Sigmoid colon (tissue), 4 donors: ENCODE results near the gene MAP2K2.

Experiments used
- CTCF ChIP-seq, 4 experiments: fragments of 450-650 bp in 3 of 4; fragments of 200-600 bp in 1 of 4; IDR thresholded peaks; one replicate each; pipeline ENCODE4 v1.5.1; 2016 to 2019; ENCODE audit warnings: antibody characterized with exemption in 4 of 4, mild to moderate bottlenecking in 3 of 4, moderate library complexity in 2 of 4
- EP300 ChIP-seq, 4 donors: sonication (generic); formaldehyde crosslinking; IDR thresholded peaks; one replicate each; pipeline ENCODE4 v1.6.1; 2017; ENCODE audit warnings: antibody characterized with exemption in 4 of 4
- POLR2A ChIP-seq, 2 donors: fragments of 450-650 bp; IDR thresholded peaks; one replicate each; pipeline ENCODE4 v1.6.1; 2016; ENCODE audit warnings: antibody characterized with exemption in 2 of 2, mild to moderate bottlenecking in 2 of 2, moderate library complexity in 2 of 2
- POLR2AphosphoS5 ChIP-seq, 4 donors: sonication (generic); formaldehyde crosslinking; IDR thresholded peaks; one replicate each; pipeline ENCODE4 v1.6.1; 2017; ENCODE audit warnings: antibody characterized with exemption in 4 of 4

GRCh38 chr19:4042731-4043082, 81.2 kb downstream of the MAP2K2 start:
- TF ChIP-seq POLR2A (IDR thresholded peaks at IDR 0.05) = no peak
- TF ChIP-seq CTCF (IDR thresholded peaks at IDR 0.05) = no peak
- no peak for TF ChIP-seq POLR2AphosphoS5 (IDR thresholded peaks at IDR 0.05)
- TF ChIP-seq EP300 (IDR thresholded peaks at IDR 0.05) = no peak
